H9 (cell line): ENCODE measurements around the gene SIGLEC5. TPM values are rescaled to one million over a fixed set of nuclear protein-coding genes. Genes with fewer than 3 reads are reported as not detected.

Experiments used
- DNase-seq: peaks from one replicate; pipeline ENCODE4 v3.0.0-alpha.2; 2017
- H2AFZ ChIP-seq: one replicate; pipeline ENCODE4 v1.6.1; 2013; ENCODE audit warnings: mild to moderate bottlenecking, low read length, control low read depth, moderate library complexity
- H2AK5ac ChIP-seq: 2 replicates; pipeline ENCODE4 v1.6.1; 2013; ENCODE audit warnings: low read length, control low read depth, mixed read lengths; ENCODE audit not compliant: insufficient read length
- H2BK120ac ChIP-seq: one replicate; pipeline ENCODE4 v1.6.1; 2013; ENCODE audit warnings: low read depth, mild to moderate bottlenecking, low read length, control low read depth, inconsistent platforms; ENCODE audit not compliant: poor library complexity, severe bottlenecking
- H2BK12ac ChIP-seq: 2 replicates; pipeline ENCODE4 v1.6.1; 2013; ENCODE audit warnings: low read length, control low read depth, mixed read lengths, low read depth; ENCODE audit not compliant: insufficient read length
- H2BK15ac ChIP-seq: 2 replicates; pipeline ENCODE4 v1.6.1; 2013; ENCODE audit warnings: low read depth, low read length, control low read depth
- H2BK20ac ChIP-seq: one replicate; pipeline ENCODE4 v1.6.1; 2013; ENCODE audit warnings: low read depth, mild to moderate bottlenecking, low read length, control low read depth, inconsistent platforms; ENCODE audit not compliant: poor library complexity, severe bottlenecking
- H2BK5ac ChIP-seq: 2 replicates; pipeline ENCODE4 v1.6.1; 2013; ENCODE audit warnings: low read length, control low read depth, mixed read lengths; ENCODE audit not compliant: insufficient read length
- H3K14ac ChIP-seq: 2 replicates; pipeline ENCODE4 v1.6.1; 2013; ENCODE audit warnings: low read length, control low read depth; ENCODE audit not compliant: insufficient read depth
- H3K18ac ChIP-seq: 2 replicates; pipeline ENCODE4 v1.6.1; 2013; ENCODE audit warnings: low read depth, mild to moderate bottlenecking, mixed read lengths, low read length, control low read depth; ENCODE audit not compliant: insufficient read length
- H3K23ac ChIP-seq: 2 replicates; pipeline ENCODE4 v1.6.1; 2013; ENCODE audit warnings: low read length, control low read depth, mixed read lengths, low read depth; ENCODE audit not compliant: insufficient read length
- H3K23me2 ChIP-seq: 2 replicates; pipeline ENCODE4 v1.6.1; 2013; ENCODE audit warnings: low read depth, mild to moderate bottlenecking, mixed read lengths, low read length, control low read depth; ENCODE audit not compliant: insufficient read length, poor library complexity, severe bottlenecking
- H3K27ac ChIP-seq: 2 replicates; pipeline ENCODE4 v1.5.1; 2013; ENCODE audit warnings: low read length, control low read depth, mixed read lengths, low read depth; ENCODE audit not compliant: insufficient read length
- H3K27me3 ChIP-seq: 2 replicates; pipeline ENCODE4 v1.6.1; 2013; ENCODE audit warnings: low read length, control low read depth, inconsistent platforms; ENCODE audit not compliant: insufficient read depth
- H3K4ac ChIP-seq: 2 replicates; pipeline ENCODE4 v1.6.1; 2013; ENCODE audit warnings: low read depth, mild to moderate bottlenecking, control low read depth, inconsistent platforms, low read length, moderate library complexity
- H3K4me1 ChIP-seq: 2 replicates; pipeline ENCODE4 v1.6.1; 2013; ENCODE audit warnings: low read length, control low read depth, inconsistent platforms; ENCODE audit not compliant: insufficient read depth
- H3K4me2 ChIP-seq: 2 replicates; pipeline ENCODE4 v1.6.1; 2013; ENCODE audit warnings: low read length, control low read depth, mixed read lengths; ENCODE audit not compliant: insufficient read length, insufficient read depth
- H3K56ac ChIP-seq: 2 replicates; pipeline ENCODE4 v1.6.1; 2013; ENCODE audit warnings: low read depth, mild to moderate bottlenecking, mixed read lengths, low read length, control low read depth; ENCODE audit not compliant: insufficient read length
- H3K79me1 ChIP-seq: 2 replicates; pipeline ENCODE4 v1.6.1; 2013; ENCODE audit warnings: low read depth, mild to moderate bottlenecking, moderate library complexity, low read length, control low read depth, inconsistent platforms; ENCODE audit not compliant: insufficient read depth, poor library complexity, severe bottlenecking
- H3K79me2 ChIP-seq: 2 replicates; pipeline ENCODE4 v1.6.1; 2013; ENCODE audit warnings: low read length, control low read depth, inconsistent platforms; ENCODE audit not compliant: insufficient read depth
- H3K9ac ChIP-seq: 2 replicates; pipeline ENCODE4 v1.6.1; 2013; ENCODE audit warnings: low read length, control low read depth, mixed read lengths; ENCODE audit not compliant: insufficient read length; ENCODE audit errors: extremely low read depth
- H3K9me3 ChIP-seq: one replicate; pipeline ENCODE4 v1.6.1; 2013; ENCODE audit warnings: low read depth, low read length, inconsistent platforms; ENCODE audit not compliant: control insufficient read depth
- H3T11ph ChIP-seq: one replicate; pipeline ENCODE4 v1.6.1; 2013; ENCODE audit warnings: mild to moderate bottlenecking, low read length, control low read depth, inconsistent platforms
- H4K20me1 ChIP-seq: one replicate; pipeline ENCODE4 v1.6.1; 2013; ENCODE audit not compliant: control insufficient read depth, insufficient read length, insufficient read depth
- H4K5ac ChIP-seq: 2 replicates; pipeline ENCODE4 v1.6.1; 2013; ENCODE audit warnings: low read depth, mild to moderate bottlenecking, mixed read lengths, low read length, control low read depth; ENCODE audit not compliant: insufficient read length
- H4K8ac ChIP-seq: replicated peaks from 2 replicates; pipeline ENCODE4 v1.6.1; 2013; ENCODE audit warnings: low read length, control low read depth, mixed read lengths, low read depth; ENCODE audit not compliant: insufficient read length
- H4K91ac ChIP-seq: 2 replicates; pipeline ENCODE4 v1.6.1; 2013; ENCODE audit warnings: low read depth, mild to moderate bottlenecking, moderate library complexity, mixed read lengths, low read length, control low read depth; ENCODE audit not compliant: insufficient read length
- H3K27ac Mint-ChIP-seq, 3 experiments: 2 replicates in 2 of 3; 3 replicates in 1 of 3; pipeline ENCODE4 v1.8.0; 2020 to 2021; ENCODE audit warnings: mixed read lengths in 3 of 3, mild to moderate bottlenecking in 1 of 3, moderate library complexity in 1 of 3
- H3K27me3 Mint-ChIP-seq: 2 replicates; pipeline ENCODE4 v1.8.0; 2021; ENCODE audit warnings: low read depth, mild to moderate bottlenecking, moderate library complexity, mixed read lengths
- H3K36me3 Mint-ChIP-seq, 3 experiments: 2 replicates in 2 of 3; 3 replicates in 1 of 3; pipeline ENCODE4 v1.8.0; 2020 to 2021; ENCODE audit warnings: low read depth in 3 of 3, mixed read lengths in 3 of 3; ENCODE audit not compliant: insufficient read depth in 1 of 3
- H3K4me1 Mint-ChIP-seq, 2 experiments: 2 replicates each; pipeline ENCODE4 v1.8.0; 2020; ENCODE audit warnings: mixed read lengths in 2 of 2
- H3K4me3 Mint-ChIP-seq, 2 experiments: 2 replicates in 1 of 2; 3 replicates in 1 of 2; pipeline ENCODE4 v1.8.0; 2020 to 2021; ENCODE audit warnings: mild to moderate bottlenecking in 2 of 2, mixed read lengths in 2 of 2, moderate library complexity in 1 of 2
- H3K9me3 Mint-ChIP-seq, 2 experiments: 2 replicates in 1 of 2; 3 replicates in 1 of 2; pipeline ENCODE4 v1.8.0; 2020; ENCODE audit warnings: mild to moderate bottlenecking in 2 of 2, mixed read lengths in 2 of 2, moderate library complexity in 1 of 2
- CTCF ChIP-seq: fragments of 200-600 bp; sonication (generic); conservative IDR thresholded peaks from 3 replicates; pipeline ENCODE4 v1.8.0; 2021; ENCODE audit warnings: antibody characterized with exemption, mild to moderate bottlenecking
- WGBS: extraction: QIAGEN DNeasy Blood & Tissue Kit; methylation state at CpG from one replicate; pipeline ENCODE4 v1.1.7; 2013; ENCODE audit warnings: missing lambda C conversion rate, low lambda C conversion rate, mixed read lengths; ENCODE audit not compliant: insufficient read length; ENCODE audit errors: extremely low coverage; 5-methylcytosine and 5-hydroxymethylcytosine counted together
- total RNA-seq: library from RNA; stranded (reverse); gene quantifications from 2 replicates; pipeline ENCODE4 v1.2.1, GENCODE V29; 2021

Gene SIGLEC5
- total RNA-seq, 1 experiment from 2014 or later: not detected

GRCh38 chr19:51565583-51565982, 64.6 kb downstream of the SIGLEC5 start:
- H4K91ac ChIP-seq: no peak overlapping the region
- H2BK5ac ChIP-seq: no peak overlapping the region

More at GRCh38 chr19:51565583-51565982, 64.6 kb downstream of the SIGLEC5 start:
- H4K8ac ChIP-seq: no peak overlapping the region
- H2AFZ ChIP-seq: no peak overlapping the region
- no peak overlapping the region for H3K9ac ChIP-seq
- Mint-ChIP-seq H3K4me1 (0 out of 4 replicates have a peak, but pooled peaks cover 0 to 2% of the 10 kb centered on the region in 2 experiments), H3K27me3 (peaks cover 61% of the 10 kb centered on the region), H3K4me3 (no peak overlapping the region; a peak in 1 of 5 replicates), H3K27ac (no peak overlapping the region), H3K9me3 (peaks cover 6 to 60% of the 10 kb centered on the region in 2 experiments), H3K36me3 (no peaks in the 10 kb centered on the region; a peak in 1 of 7 replicates)
- H3T11ph ChIP-seq: no peak overlapping the region
- H3K27ac ChIP-seq: no peak overlapping the region
- TF ChIP-seq CTCF: no peak
- H3K27me3 ChIP-seq: no peaks in the 10 kb centered on the region
- no peak overlapping the region for H2BK20ac ChIP-seq
- H3K23me2 ChIP-seq: no peaks in the 10 kb centered on the region
- H2BK15ac ChIP-seq: no peak overlapping the region
- H3K79me2 ChIP-seq: no peaks in the 10 kb centered on the region
- no peaks in the 10 kb centered on the region for H3K4me1 ChIP-seq
- no peak overlapping the region for H2AK5ac ChIP-seq
- no peaks in the 10 kb centered on the region for H4K20me1 ChIP-seq
- WGBS: no CpG with 5 or more reads among the region's 4 CpGs
- H3K4ac ChIP-seq: no peak overlapping the region
- H2BK12ac ChIP-seq: no peak overlapping the region
- H3K14ac ChIP-seq: no peak overlapping the region
- no peak for DNase-seq
- no peak overlapping the region for H3K23ac ChIP-seq
- no peak overlapping the region for H4K5ac ChIP-seq
- H3K18ac ChIP-seq: no peak overlapping the region
- H3K56ac ChIP-seq: no peak overlapping the region
- H3K79me1 ChIP-seq: no peaks in the 10 kb centered on the region
- no peak overlapping the region for H2BK120ac ChIP-seq
- H3K9me3 ChIP-seq: no peaks in the 10 kb centered on the region
- H3K4me2 ChIP-seq: no peak overlapping the region
